OCI-LY3 (cell line): ENCODE data around the gene PRR11.

ENCODE experiments used
- H2AFZ ChIP-seq: fragments of 200-600, 300-600 bp; shearing (Covaris generic); 2 replicates; pipeline ENCODE4 v1.6.0; 2014; ENCODE audit warnings: antibody characterized with exemption, low read depth, low read length
- H3K27ac ChIP-seq: fragments of 200-600, 300-600 bp; sonication (generic); 2 replicates; pipeline ENCODE4 v1.5.1; 2014; ENCODE audit warnings: mild to moderate bottlenecking, low read length, moderate library complexity, mixed read lengths
- H3K27me3 ChIP-seq: fragments of 200-600, 300-600 bp; sonication (generic); 2 replicates; pipeline ENCODE4 v1.6.1; 2014; ENCODE audit warnings: low read depth, low read length, mixed read lengths
- H3K36me3 ChIP-seq: fragments of 200-600, 300-600 bp; sonication (generic); replicated peaks from 2 replicates; pipeline ENCODE3; 2014; ENCODE audit warnings: low read depth, low read length, mixed read lengths
- H3K4me1 ChIP-seq: fragments of 300-600, 200-600 bp; sonication (generic); 2 replicates; pipeline ENCODE4 v1.6.1; 2014; ENCODE audit warnings: low read length, mixed read lengths
- H3K4me2 ChIP-seq: fragments of 200-600, 300-600 bp; sonication (generic); 2 replicates; pipeline ENCODE4 v1.6.1; 2014; ENCODE audit warnings: low read length, mixed read lengths
- H3K4me3 ChIP-seq: fragments of 300-600, 200-600 bp; sonication (generic); 2 replicates; pipeline ENCODE4 v1.5.1; 2014; ENCODE audit warnings: antibody characterized with exemption, mild to moderate bottlenecking, low read length, moderate library complexity
- H3K79me2 ChIP-seq: fragments of 300-600, 200-600 bp; shearing (Covaris generic); 2 replicates; pipeline ENCODE4 v1.6.1; 2014; ENCODE audit warnings: mild to moderate bottlenecking, low read length, mixed read lengths
- H3K9ac ChIP-seq: fragments of 300-600, 200-600 bp; shearing (Covaris generic); 2 replicates; pipeline ENCODE4 v1.6.0; 2014; ENCODE audit warnings: mild to moderate bottlenecking, low read length, moderate library complexity
- H3K9me3 ChIP-seq: fragments of 200-600, 300-600 bp; shearing (Covaris generic); 2 replicates; pipeline ENCODE4 v1.6.1; 2014; ENCODE audit warnings: low read length, mixed read lengths; ENCODE audit not compliant: insufficient read depth
- H4K20me1 ChIP-seq: fragments of 200-600, 300-600 bp; sonication (generic); 2 replicates; pipeline ENCODE4 v1.6.1; 2016; ENCODE audit warnings: low read length, mixed read lengths; ENCODE audit not compliant: insufficient read depth
- CTCF ChIP-seq: fragments of 200-600, 300-600 bp; sonication (generic); IDR thresholded peaks from 2 replicates; pipeline ENCODE4 v1.5.1; 2014; ENCODE audit warnings: antibody characterized with exemption, low read length, low read depth
- EZH2phosphoT487 ChIP-seq: fragments of 200-600 bp; shearing (Covaris generic); IDR thresholded peaks from 2 replicates; pipeline ENCODE4 v1.6.1; 2018; ENCODE audit warnings: antibody characterized with exemption, mixed run types, low read depth

Gene PRR11

GRCh38 chr17:59108400-59109102 lies 47.0 kb upstream of the PRR11 start:
- Histone ChIP-seq H2AFZ (no peak overlapping the region), H3K4me3 (no peak overlapping the region), H3K9me3 (no peaks in the 10 kb centered on the region), H3K79me2 (peaks cover 29% of the 10 kb centered on the region), H3K4me1 (peaks cover 14% of the 10 kb centered on the region), H3K36me3 (no peaks in the 10 kb centered on the region), H3K9ac (no peak overlapping the region), H4K20me1 (no peaks in the 10 kb centered on the region), H3K27ac (no peak overlapping the region), H3K4me2 (no peak overlapping the region), H3K27me3 (peaks cover 5% of the 10 kb centered on the region; the same call in 1 of the 2 replicates)
- TF ChIP-seq EZH2phosphoT487 (no peak), CTCF (no peak)

GRCh38 chr17:59110973-59111372 lies 44.6 kb upstream of the PRR11 start:
- Histone ChIP-seq H3K4me1 (no peaks in the 10 kb centered on the region), H3K27ac (no peak overlapping the region), H3K9ac (no peak overlapping the region), H4K20me1 (no peaks in the 10 kb centered on the region), H3K9me3 (no peaks in the 10 kb centered on the region), H2AFZ (no peak overlapping the region), H3K36me3 (peaks cover 3% of the 10 kb centered on the region), H3K27me3 (peaks cover 2% of the 10 kb centered on the region; the same call in 1 of the 2 replicates), H3K4me2 (no peak overlapping the region), H3K79me2 (peaks cover 5% of the 10 kb centered on the region), H3K4me3 (no peak overlapping the region)
- TF ChIP-seq EZH2phosphoT487 (no peak), CTCF (no peak)

GRCh38 chr17:59111539-59111938 lies 44.0 kb upstream of the PRR11 start:
- H3K4me3 ChIP-seq: no peak overlapping the region
- no peak overlapping the region for H3K9ac ChIP-seq
- TF ChIP-seq EZH2phosphoT487: no peak
- TF ChIP-seq CTCF: no peak
- H3K79me2 ChIP-seq: no peaks in the 10 kb centered on the region
- peaks cover 3% of the 10 kb centered on the region for H3K36me3 ChIP-seq
- no peaks in the 10 kb centered on the region for H3K9me3 ChIP-seq
- no peaks in the 10 kb centered on the region; the same call in 1 of the 2 replicates for H3K27me3 ChIP-seq
- H2AFZ ChIP-seq: no peak overlapping the region
- no peak overlapping the region for H3K27ac ChIP-seq
- no peaks in the 10 kb centered on the region for H4K20me1 ChIP-seq
- H3K4me1 ChIP-seq: no peaks in the 10 kb centered on the region
- no peak overlapping the region for H3K4me2 ChIP-seq

GRCh38 chr17:59115474-59115873 lies 40.1 kb upstream of the PRR11 start:
- Histone ChIP-seq H4K20me1 (no peaks in the 10 kb centered on the region), H3K79me2 (no peaks in the 10 kb centered on the region), H3K27me3 (no peaks in the 10 kb centered on the region), H3K4me1 (no peaks in the 10 kb centered on the region), H2AFZ (no peak overlapping the region), H3K9me3 (no peaks in the 10 kb centered on the region), H3K27ac (no peak overlapping the region), H3K4me3 (no peak overlapping the region), H3K9ac (no peak overlapping the region), H3K36me3 (peaks cover 6% of the 10 kb centered on the region), H3K4me2 (no peak overlapping the region)
- TF ChIP-seq EZH2phosphoT487 (no peak), CTCF (no peak)
